Measurements from ENCODE around the gene SUSD2. TPM values are rescaled to one million over a fixed set of nuclear protein-coding genes. Genes with fewer than 3 reads are reported as not detected.

Gene SUSD2
- total and polyA plus RNA-seq, 9 of the 15 experiments (the other 6 are each of a cell fraction or from before 2014, with no cell fraction given): 0.01 to 0.16 (median 0.04) TPM; not detected in 4

GRCh38 chr22:24137595-24137994, 43.7 kb upstream of the SUSD2 start (continued):
- TF ChIP-seq POLR2G (IDR thresholded peaks at IDR 0.05; ENCODE audit: low read depth, low read length) (no peak), EZH2 (IDR thresholded peaks at IDR 0.05; ENCODE audit: borderline replicate concordance, low read depth, low read length) (no peak), HDGF (IDR thresholded peaks at IDR 0.05) (no peak)

DNA sequence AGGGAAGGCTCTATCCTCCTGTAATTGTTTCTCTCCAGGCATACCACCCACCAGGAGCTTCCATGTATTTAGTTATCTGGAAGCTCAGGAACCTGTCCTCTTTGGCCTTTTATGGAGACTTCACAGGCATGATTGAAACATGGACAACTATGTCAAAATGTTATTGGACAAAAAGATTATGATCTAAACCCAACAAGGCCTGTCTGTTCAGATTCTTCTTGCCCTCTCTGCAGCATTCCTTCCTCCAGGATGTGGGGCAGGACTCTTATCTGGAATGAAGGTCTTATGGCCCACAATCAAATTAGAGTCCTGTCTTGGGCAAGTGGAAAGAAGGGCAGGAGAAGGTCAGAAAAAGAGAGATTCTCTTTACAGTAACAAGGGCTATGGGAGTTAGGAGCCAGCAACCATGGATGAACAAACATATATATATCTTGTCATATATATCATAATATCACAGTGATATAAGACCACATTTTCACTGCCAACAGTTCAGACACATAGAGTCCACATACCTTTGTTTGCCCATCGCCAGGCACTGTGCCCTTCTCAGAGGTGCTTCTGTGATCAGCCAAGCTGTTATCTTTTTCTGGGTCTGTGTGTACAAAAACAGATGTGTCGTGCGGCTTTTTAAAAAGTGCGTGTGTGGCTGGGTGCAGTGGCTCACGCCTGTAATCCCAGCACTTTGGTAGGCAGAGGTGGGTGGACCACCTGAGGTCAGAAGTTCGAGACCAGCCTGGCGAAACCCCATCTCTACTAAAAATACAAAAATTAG, 42.5 kb upstream of the SUSD2 start:
- 91% methylated on average over 5 of the region's 7 CpGs for WGBS (ENCODE audit: insufficient coverage, low coverage, missing lambda C conversion rate)
- Histone ChIP-seq H3K36me3 (ENCODE audit: control insufficient read depth, insufficient read depth, low read length) (peaks cover 58% of the 10 kb centered on the region; the same call in 2 of the 3 replicates), H2AFZ (ENCODE audit: low read depth, low read length) (no peak overlapping the region), H3K4me3 (no peak overlapping the region), H3K4me2 (ENCODE audit: insufficient read depth, low read length) (no peak overlapping the region), H3K9me3 (replicated peaks; ENCODE audit: control insufficient read depth, insufficient read depth, low read depth, low read length) (no peaks in the 10 kb centered on the region), H3K27ac (ENCODE audit: extremely low read depth, low read depth, low read length) (no peak overlapping the region), H3K4me1 (replicated peaks in 1 of 2; ENCODE audit: control insufficient read depth in 2 of 2, insufficient read depth in 2 of 2, low read length in 2 of 2) (no peaks in the 10 kb centered on the region; a peak in 1 of 5 replicates), H3K27me3 (ENCODE audit: control insufficient read depth in 2 of 2, insufficient read depth in 2 of 2, low read length in 2 of 2) (no peaks in the 10 kb centered on the region), H3K9ac (ENCODE audit: insufficient read depth in 1 of 2, low read depth in 2 of 2, low read length in 2 of 2) (no peak overlapping the region), H4K20me1 (replicated peaks; ENCODE audit: control insufficient read depth, insufficient read depth, low read length) (no peaks in the 10 kb centered on the region), H3K79me2 (ENCODE audit: control insufficient read depth, insufficient read depth, low read length) (no peaks in the 10 kb centered on the region), H3K9me1 (ENCODE audit: control insufficient read depth, insufficient read depth, low read length) (no peaks in the 10 kb centered on the region)
- in situ Hi-C loops (cut with MboI) (no loop called here), intact Hi-C loops (cut with micrococcal nuclease) (no loop called here)
- ATAC-seq (no peak), FAIRE-seq (no peak), DNase-seq (ENCODE audit: extremely low read depth in 1 of 4, low spot score in 3 of 4) (no peak)
- TF ChIP-seq KHSRP (IDR thresholded peaks at IDR 0.05) (no peak), MCM5 (IDR thresholded peaks at IDR 0.05; ENCODE audit: low read depth) (no peak), CEBPB (tag; IDR thresholded peaks at IDR 0.05) (no peak), SRSF3 (IDR thresholded peaks at IDR 0.05; ENCODE audit: insufficient read depth, low read length) (no peak), LEF1 (IDR thresholded peaks at IDR 0.05) (no peak), ZNF77 (CRISPR knock-in tag; IDR thresholded peaks at IDR 0.05) (no peak), CCAR2 (IDR thresholded peaks at IDR 0.05; ENCODE audit: low read depth, low read length) (no peak), NFE2 (IDR thresholded peaks at IDR 0.05; ENCODE audit: low read depth) (no peak), HNRNPUL1 (IDR thresholded peaks at IDR 0.05; ENCODE audit: low read length) (no peak), ZFP36 (IDR thresholded peaks at IDR 0.05; ENCODE audit: low read depth, low read length, partially characterized antibody) (no peak), MTA1 (IDR thresholded peaks at IDR 0.05; ENCODE audit: borderline replicate concordance) (no peak), SP1 (CRISPR knock-in tag; IDR thresholded peaks at IDR 0.05) (no peak), CAMTA2 (CRISPR knock-in tag; conservative IDR thresholded peaks at IDR 0.05) (no peak), NR1H2 (CRISPR knock-in tag; IDR thresholded peaks at IDR 0.05) (no peak), EGR1 (conservative IDR thresholded peaks at IDR 0.05) (no peak), BCOR (IDR thresholded peaks at IDR 0.05) (no peak), TFAP4 (CRISPR knock-in tag; IDR thresholded peaks at IDR 0.05; ENCODE audit: borderline replicate concordance) (no peak), IRF2 (CRISPR knock-in tag; IDR thresholded peaks at IDR 0.05) (no peak)
- no TSS peak for BruUV-seq (replicated peaks)
- CTCF ChIA-PET (ENCODE audit: low intra/inter-chr PET ratio): no interaction called here
- POLR2A ChIA-PET: interaction anchor here (1.9 to 2.3 kb wide), 2 partner anchors 11 to 16 kb away, joined by 7 to 8 read pairs; no protein-coding TSS in a partner anchor
